ENCODE data around the gene C16orf54. TPM values are rescaled to one million over a fixed set of nuclear protein-coding genes. Genes with fewer than 3 reads are reported as not detected.

C16orf54 gene
- not detected in 2 replicates for total RNA-seq
- polyA plus RNA-seq: not detected in 2 replicates
- not detected in 2 replicates for polyA plus RNA-seq (2011; cell fraction: cytosol; rRNA removed)
- polyA plus RNA-seq (2011; cell fraction: nucleus; rRNA removed): not detected in 2 replicates
- not detected in 2 replicates for polyA plus RNA-seq (2012)
- not detected in 2 replicates for polyA minus RNA-seq
- not detected for polyA minus RNA-seq (2011; cell fraction: cytosol; rRNA and poly(A)+ RNA removed)
- polyA minus RNA-seq (2011; cell fraction: nucleus; rRNA and poly(A)+ RNA removed): not detected in 2 replicates
- percentile 13 among the genes with signal in this experiment for Bru-seq, nascent RNA
- BruChase-seq, experiment 1, labeled RNA remaining after a 6-hour chase: not detected
- not detected for BruChase-seq, experiment 2, labeled RNA remaining after a 2-hour chase
- long read RNA-seq: 0 reads

DNA sequence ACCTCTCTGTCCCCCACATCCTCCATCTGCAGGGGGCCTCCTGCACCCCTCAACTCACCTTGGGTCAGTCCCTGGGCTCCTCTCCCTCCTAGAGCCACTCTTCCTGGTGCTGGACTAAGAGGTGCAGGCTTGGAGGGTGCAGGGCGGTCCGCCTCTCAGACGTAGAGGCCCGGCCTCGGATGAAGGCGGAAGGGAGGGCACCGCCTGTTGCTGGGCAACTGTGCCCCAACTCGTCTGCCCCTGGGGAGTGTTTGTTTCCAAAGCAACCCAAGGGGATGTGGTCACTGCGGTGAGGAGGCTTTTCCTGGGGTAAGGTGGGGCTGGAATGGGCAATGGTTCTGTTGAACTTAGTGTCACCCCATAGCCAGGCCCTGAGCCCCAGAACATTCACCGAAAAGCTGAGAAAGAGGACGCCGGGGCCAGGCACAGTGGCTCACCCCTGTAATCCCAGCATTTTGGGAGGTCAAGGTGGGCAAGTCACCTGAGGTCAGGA, at the start of gene C16orf54:
TSS of gene C16orf54 (minus strand) at position 138 of the 493 bp plus-strand sequence. CDS start 1,039 bp downstream, outside the sequence.
- no peak within 1 kb of the TSS for H3K9ac ChIP-seq (replicated peaks; ENCODE audit: extremely low read depth, insufficient read depth, low read length)
- no peak for FAIRE-seq
- no peaks in the 10 kb centered on the region for H4K20me1 ChIP-seq (replicated peaks; ENCODE audit: control insufficient read depth, extremely low read depth, insufficient read depth, low read length)
- no peaks in the 10 kb centered on the region for H3K36me3 ChIP-seq (ENCODE audit: control insufficient read depth in 2 of 2, extremely low read depth in 1 of 2, insufficient read depth in 2 of 2, low read length in 2 of 2)
- H3K4me3 ChIP-seq (replicated peaks in 1 of 3; ENCODE audit: insufficient read depth in 1 of 3, low read depth in 1 of 3, low read length in 3 of 3): no peak within 1 kb of the TSS
- ChIA-PET POLR2A (no interaction called here), CTCF (no interaction called here)
- H3K4me2 ChIP-seq (ENCODE audit: insufficient read depth, low read length): no peak within 1 kb of the TSS
- H3K27me3 ChIP-seq (ENCODE audit: control insufficient read depth in 2 of 2, insufficient read depth in 2 of 2, low read length in 2 of 2): no peaks in the 10 kb centered on the region
- TF ChIP-seq MAX (IDR thresholded peaks at IDR 0.05; ENCODE audit: insufficient read depth, insufficient read length) (no peak), JUN (IDR thresholded peaks at IDR 0.05; ENCODE audit: borderline replicate concordance, insufficient read depth, insufficient read length, low read depth) (no peak), FOS (IDR thresholded peaks at IDR 0.05; ENCODE audit: borderline replicate concordance, insufficient read depth, low read length) (no peak), POLR2AphosphoS5 (IDR thresholded peaks at IDR 0.05; ENCODE audit: insufficient read depth, low read depth, low read length) (no peak), MYC (IDR thresholded peaks at IDR 0.05; ENCODE audit: low read depth, low read length) (no peak), POLR2A (IDR thresholded peaks at IDR 0.05; ENCODE audit: low read depth, low read length) (no peak), EZH2 (IDR thresholded peaks at IDR 0.05; ENCODE audit: borderline replicate concordance, low read depth, low read length, severe bottlenecking) (no peak), GATA2 (IDR thresholded peaks at IDR 0.05; ENCODE audit: insufficient read depth, insufficient read length, low read depth, low read length) (no peak)
- TF ChIP-seq, protein P1, sequence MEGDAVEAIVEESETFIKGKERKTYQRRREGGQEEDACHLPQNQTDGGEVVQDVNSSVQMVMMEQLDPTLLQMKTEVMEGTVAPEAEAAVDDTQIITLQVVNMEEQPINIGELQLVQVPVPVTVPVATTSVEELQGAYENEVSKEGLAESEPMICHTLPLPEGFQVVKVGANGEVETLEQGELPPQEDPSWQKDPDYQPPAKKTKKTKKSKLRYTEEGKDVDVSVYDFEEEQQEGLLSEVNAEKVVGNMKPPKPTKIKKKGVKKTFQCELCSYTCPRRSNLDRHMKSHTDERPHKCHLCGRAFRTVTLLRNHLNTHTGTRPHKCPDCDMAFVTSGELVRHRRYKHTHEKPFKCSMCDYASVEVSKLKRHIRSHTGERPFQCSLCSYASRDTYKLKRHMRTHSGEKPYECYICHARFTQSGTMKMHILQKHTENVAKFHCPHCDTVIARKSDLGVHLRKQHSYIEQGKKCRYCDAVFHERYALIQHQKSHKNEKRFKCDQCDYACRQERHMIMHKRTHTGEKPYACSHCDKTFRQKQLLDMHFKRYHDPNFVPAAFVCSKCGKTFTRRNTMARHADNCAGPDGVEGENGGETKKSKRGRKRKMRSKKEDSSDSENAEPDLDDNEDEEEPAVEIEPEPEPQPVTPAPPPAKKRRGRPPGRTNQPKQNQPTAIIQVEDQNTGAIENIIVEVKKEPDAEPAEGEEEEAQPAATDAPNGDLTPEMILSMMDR (IDR thresholded peaks at IDR 0.05; ENCODE audit: extremely low read depth in 1 of 2, insufficient read depth in 1 of 2, low read depth in 1 of 2, low read length in 2 of 2): no peak
- H3K9me1 ChIP-seq (replicated peaks; ENCODE audit: control insufficient read depth, extremely low read depth, insufficient read depth, low read length): no peaks in the 10 kb centered on the region
- H3K9me3 ChIP-seq (replicated peaks; ENCODE audit: control insufficient read depth, insufficient read depth, low read length): no peaks in the 10 kb centered on the region
- H3K4me1 ChIP-seq (ENCODE audit: control insufficient read depth, extremely low read depth, insufficient read depth, low read length): no peaks in the 10 kb centered on the region
- intact Hi-C loops (cut with micrococcal nuclease): no loop called here
- dilution Hi-C loops (cut with MboI; ENCODE audit: extremely low pct_ligation_motif_present, low sequenced_read_pairs): no loop called here
- BruUV-seq (replicated peaks): no TSS peak
- no peaks in the 10 kb centered on the region for H3K79me2 ChIP-seq (ENCODE audit: control insufficient read depth, insufficient read depth, low read length)
- no peak within 1 kb of the TSS for H3K27ac ChIP-seq (ENCODE audit: insufficient read depth, low read depth, low read length)
- no peak for DNase-seq (ENCODE audit: low read depth, low spot score)
- H2AFZ ChIP-seq (ENCODE audit: low read depth, low read length): no peak within 1 kb of the TSS
